ENCODE data around the gene OGFR.

DNA sequence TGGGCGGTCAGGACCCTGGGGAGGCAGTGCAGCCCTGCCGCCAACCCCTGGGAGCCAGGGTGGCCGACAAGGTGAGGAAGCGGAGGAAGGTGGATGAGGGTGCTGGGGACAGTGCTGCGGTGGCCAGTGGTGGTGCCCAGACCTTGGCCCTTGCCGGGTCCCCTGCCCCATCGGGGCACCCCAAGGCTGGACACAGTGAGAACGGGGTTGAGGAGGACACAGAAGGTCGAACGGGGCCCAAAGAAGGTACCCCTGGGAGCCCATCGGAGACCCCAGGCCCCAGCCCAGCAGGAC is 8.2 kb downstream of the OGFR start:
- TF ChIP-seq, protein P1, sequence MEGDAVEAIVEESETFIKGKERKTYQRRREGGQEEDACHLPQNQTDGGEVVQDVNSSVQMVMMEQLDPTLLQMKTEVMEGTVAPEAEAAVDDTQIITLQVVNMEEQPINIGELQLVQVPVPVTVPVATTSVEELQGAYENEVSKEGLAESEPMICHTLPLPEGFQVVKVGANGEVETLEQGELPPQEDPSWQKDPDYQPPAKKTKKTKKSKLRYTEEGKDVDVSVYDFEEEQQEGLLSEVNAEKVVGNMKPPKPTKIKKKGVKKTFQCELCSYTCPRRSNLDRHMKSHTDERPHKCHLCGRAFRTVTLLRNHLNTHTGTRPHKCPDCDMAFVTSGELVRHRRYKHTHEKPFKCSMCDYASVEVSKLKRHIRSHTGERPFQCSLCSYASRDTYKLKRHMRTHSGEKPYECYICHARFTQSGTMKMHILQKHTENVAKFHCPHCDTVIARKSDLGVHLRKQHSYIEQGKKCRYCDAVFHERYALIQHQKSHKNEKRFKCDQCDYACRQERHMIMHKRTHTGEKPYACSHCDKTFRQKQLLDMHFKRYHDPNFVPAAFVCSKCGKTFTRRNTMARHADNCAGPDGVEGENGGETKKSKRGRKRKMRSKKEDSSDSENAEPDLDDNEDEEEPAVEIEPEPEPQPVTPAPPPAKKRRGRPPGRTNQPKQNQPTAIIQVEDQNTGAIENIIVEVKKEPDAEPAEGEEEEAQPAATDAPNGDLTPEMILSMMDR (IDR thresholded peaks at IDR 0.05), result no peak
- TF ChIP-seq POLR2AphosphoS5 (IDR thresholded peaks at IDR 0.05; ENCODE audit: low read depth, low read length), result no peak
